GM21737 (cell line): ENCODE data around the gene WWC1.

Experiments
- ATAC-seq: cut with Tn5 transposase; IDR thresholded peaks from one replicate; pipeline ENCODE4 v1.9.1; 2021; ENCODE audit warnings: mild to moderate bottlenecking, moderate library complexity; ENCODE audit not compliant: unreplicated experiment

The WWC1 gene

DNA sequence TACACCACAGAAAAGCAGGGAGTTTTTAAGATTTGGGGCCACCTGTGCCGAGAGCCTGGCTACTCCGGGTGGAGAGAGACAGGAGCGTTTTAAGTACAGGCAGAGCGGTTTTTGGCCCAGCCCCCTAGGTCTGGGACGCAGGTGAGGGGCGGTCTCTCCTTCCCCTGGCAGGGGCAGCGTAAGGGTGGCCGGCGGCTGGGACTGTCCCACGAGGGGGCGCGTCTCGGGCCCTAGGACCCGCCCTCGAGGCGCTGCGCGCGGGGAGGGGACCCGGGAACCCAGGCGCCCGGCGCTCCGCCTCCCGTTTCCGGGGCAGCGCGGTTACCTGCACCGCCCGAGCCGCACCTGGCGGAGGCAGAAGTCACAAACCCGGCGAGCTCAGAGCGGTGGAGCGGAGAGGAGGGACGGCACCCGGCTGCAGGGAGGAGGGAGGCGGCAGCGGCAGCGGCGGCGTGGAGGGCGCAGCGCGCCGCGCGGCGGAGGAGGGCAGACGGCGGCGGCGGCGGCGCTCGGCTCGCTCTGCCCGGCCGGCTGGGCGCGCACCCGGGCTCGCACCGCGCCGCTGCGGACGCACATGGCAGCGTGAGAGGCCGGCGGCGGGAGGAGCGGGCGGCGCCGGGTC, at the start of gene WWC1:
Gene WWC1, plus strand, starts transcription at position 304 of the 622 bp plus-strand sequence. CDS start 508 bp downstream, outside the sequence.
- ATAC-seq: peak; percentile 80

- ATAC-seq: no peak
Measured at GRCh38 chr5:168244838-168245559, 46.4 kb upstream of the WWC1 start.

- ATAC-seq: no peak
Measured at GRCh38 chr5:168249923-168250322, 41.5 kb upstream of the WWC1 start.

GRCh38 chr5:168251259-168251658, 40.2 kb upstream of the WWC1 start:
- ATAC-seq: no peak

- no peak for ATAC-seq
Measured at GRCh38 chr5:168254013-168254693, 37.3 kb upstream of the WWC1 start.

DNA sequence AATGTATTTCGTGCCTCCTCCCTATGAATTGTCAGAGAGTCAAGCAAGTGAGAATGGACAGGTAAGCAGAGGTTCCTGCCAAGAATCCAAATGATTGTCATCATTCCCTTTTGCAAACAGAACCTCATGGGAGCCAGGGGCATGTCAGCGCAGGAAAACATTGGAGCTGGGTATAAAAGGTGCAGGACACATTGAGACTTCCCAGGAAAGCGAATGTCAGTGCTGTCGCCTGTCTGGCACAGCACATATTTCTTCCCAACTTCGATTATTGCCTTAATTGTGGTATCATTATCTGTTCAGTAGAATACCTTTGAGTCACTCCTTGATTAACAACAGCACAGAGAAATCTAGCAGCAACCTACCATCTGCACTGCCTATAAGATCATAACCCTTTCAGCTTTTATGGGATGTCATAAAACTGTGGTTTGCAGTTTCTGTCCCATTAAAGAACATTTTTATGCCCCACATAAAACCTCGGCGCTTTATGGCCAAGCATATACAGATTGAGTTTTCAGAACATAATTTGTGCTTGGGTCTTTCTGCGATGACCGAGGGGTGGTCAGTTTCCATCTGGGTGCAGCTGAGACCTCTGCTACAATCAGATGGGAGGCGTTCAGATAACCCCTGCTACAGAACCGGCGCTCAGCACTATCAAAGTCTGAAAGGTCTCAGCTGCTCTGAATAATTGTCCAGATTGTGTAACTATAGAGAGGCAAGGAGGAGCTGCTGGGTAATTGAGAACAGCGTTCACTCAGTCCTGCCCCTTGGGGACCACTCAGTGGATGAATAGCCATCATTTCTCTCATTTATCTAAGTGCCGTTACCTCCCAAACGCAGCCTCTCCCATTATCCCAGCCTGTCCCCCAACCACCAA, 30.9 kb upstream of the WWC1 start:
- ATAC-seq: no peak

GRCh38 chr5:168261227-168261571, 30.2 kb upstream of the WWC1 start:
- ATAC-seq: no peak

DNA sequence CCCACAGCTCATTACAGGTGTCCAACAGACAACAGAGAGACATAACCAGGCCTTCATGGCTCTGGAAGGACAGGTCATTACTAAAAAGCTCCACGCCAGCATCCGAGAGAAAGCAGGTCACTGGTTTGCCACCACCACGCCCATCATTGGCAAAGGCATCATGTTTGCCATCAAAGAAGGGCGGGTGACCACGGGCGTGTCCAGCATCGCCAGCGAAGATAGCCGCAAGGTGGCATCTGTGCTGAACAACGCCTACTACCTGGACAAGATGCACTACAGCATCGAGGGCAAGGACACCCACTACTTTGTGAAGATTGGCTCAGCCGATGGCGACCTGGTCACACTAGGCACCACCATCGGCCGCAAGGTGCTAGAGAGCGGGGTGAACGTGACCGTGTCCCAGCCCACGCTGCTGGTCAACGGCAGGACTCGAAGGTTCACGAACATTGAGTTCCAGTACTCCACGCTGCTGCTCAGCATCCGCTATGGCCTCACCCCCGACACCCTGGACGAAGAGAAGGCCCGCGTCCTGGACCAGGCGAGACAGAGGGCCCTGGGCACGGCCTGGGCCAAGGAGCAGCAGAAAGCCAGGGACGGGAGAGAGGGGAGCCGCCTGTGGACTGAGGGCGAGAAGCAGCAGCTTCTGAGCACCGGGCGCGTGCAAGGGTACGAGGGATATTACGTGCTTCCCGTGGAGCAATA, 29.3 kb upstream of the WWC1 start:
- no peak for ATAC-seq

- ATAC-seq: no peak
Measured at GRCh38 chr5:168263121-168263520, 28.3 kb upstream of the WWC1 start.

- no peak for ATAC-seq
Measured at GRCh38 chr5:168266016-168266415, 25.4 kb upstream of the WWC1 start.

GRCh38 chr5:168268949-168269936, 22.2 kb upstream of the WWC1 start:
- ATAC-seq: peak; percentile 93

- no peak for ATAC-seq
Measured at GRCh38 chr5:168269937-168270330, 21.5 kb upstream of the WWC1 start.

DNA sequence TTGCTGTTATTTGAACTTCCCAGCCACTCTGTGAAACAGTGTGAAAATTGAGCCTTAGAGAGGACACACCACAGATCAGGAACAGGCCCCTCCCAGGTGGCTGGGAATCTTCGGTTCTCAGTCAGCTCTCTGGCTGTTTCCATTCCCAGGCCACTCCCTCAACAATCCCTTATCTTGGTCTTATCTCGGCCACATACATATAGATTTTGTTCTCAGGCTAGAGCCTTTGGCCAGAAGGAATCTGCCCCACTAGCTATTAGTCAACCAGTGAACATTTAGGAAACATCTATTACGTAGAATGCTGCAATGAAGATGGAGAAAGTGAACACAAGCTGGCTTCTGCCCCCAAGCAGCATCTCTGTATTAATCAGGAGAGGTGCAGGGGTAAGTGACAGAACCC, 21.0 kb upstream of the WWC1 start:
- ATAC-seq: no peak

GRCh38 chr5:168273056-168273980, 18.1 kb upstream of the WWC1 start:
- no peak for ATAC-seq

- no peak for ATAC-seq
Measured at GRCh38 chr5:168274406-168274805, 17.0 kb upstream of the WWC1 start.

- ATAC-seq: no peak
Measured at GRCh38 chr5:168275940-168276339, 15.5 kb upstream of the WWC1 start.

- no peak for ATAC-seq
Measured at GRCh38 chr5:168282120-168282519, 9.3 kb upstream of the WWC1 start.

DNA sequence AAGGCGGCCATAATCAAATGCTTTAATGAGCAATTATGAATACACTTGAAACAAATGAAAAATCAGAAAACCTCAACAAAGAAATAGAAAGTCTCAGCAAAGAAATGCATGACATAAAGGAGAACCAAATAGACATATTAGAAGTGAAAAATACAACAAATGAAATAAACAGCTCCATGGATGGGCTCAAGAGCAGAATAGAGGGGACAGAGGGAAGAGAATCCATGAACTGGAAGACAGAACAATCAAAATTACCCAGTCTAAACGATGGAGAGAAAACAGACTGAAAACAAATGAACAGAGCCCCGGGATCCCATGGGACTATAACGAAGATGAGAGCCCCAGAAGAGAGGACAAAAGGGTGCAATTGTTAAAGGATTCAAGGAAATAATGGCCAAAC, 6.6 kb upstream of the WWC1 start:
- no peak for ATAC-seq
